K562 (cell line): ENCODE results near the gene RASSF7. TPM values are rescaled to one million over a fixed set of nuclear protein-coding genes. Genes with fewer than 3 reads are reported as not detected.
"Not testable (repeated sequence)": the region's sequence is repeated elsewhere in the genome, so short reads cannot be mapped to it uniquely, and the experiment has no call there.

ENCODE experiments used
- ARID1B ChIP-seq: fragments of 450-650 bp; IDR thresholded peaks from 2 replicates; pipeline ENCODE4 v1.6.1; 2016; ENCODE audit warnings: antibody characterized with exemption, mild to moderate bottlenecking, inconsistent platforms
- C11orf30 ChIP-seq: fragments of 450-650 bp; IDR thresholded peaks from 2 replicates; pipeline ENCODE4 v1.6.1; 2016; ENCODE audit warnings: low read depth, mild to moderate bottlenecking
- MAZ ChIP-seq, 2 experiments: fragments of 450-650 bp in 1 of 2; sonication (generic) in 1 of 2; formaldehyde crosslinking; IDR thresholded peaks in 1 of 2; conservative IDR thresholded peaks in 1 of 2; 2 replicates each; pipeline versions ENCODE4 v1.4.0 to v1.5.0; 2020; ENCODE audit warnings: mild to moderate bottlenecking in 1 of 2, missing genetic modification reagents in 1 of 2
- MECOM ChIP-seq: fragments of 250-450 bp; sonication (Bioruptor Pico); IDR thresholded peaks from 2 replicates; pipeline ENCODE4 v1.8.0; 2022; ENCODE audit warnings: inconsistent platforms
- ZNF316 ChIP-seq: fragments of 450-650 bp; IDR thresholded peaks from 2 replicates; pipeline ENCODE4 v1.6.1; 2016
- polyA plus RNA-seq, 8 experiments: library from polyadenylated mRNA; depleted of rRNA in 4 of 8; stranded (reverse) in 5 of 8; unstranded in 3 of 8; fragments of >200 nt; fragmentation: Nextera tagmentation in 2 of 8; fragmentation: Illumina TruSeq in 1 of 8; extraction: Ambion mirVana in 2 of 8; extraction: Trizol in 1 of 8; gene quantifications; 2 replicates each; pipeline versions ENCODE4 v1.2.1 to v1.2.3, GENCODE V29; 2011 to 2014; ENCODE audit warnings: inconsistent platforms in 1 of 8, missing spikeins in 1 of 8
- total RNA-seq, 7 experiments: library from RNA; depleted of rRNA in 6 of 7; stranded (reverse); fragments of >200 nt in 6 of 7; fragmentation: Illumina TruSeq in 2 of 7; extraction: Trizol in 2 of 7; gene quantifications; 2 replicates each; pipeline versions ENCODE4 v1.2.1 to v1.2.3, GENCODE V29; 2011 to 2021; ENCODE audit warnings: low replicate concordance in 1 of 7
- TF ChIP-seq, protein P1 (sequence below), 2 experiments: fragments of 450-650 bp; formaldehyde crosslinking in 1 of 2; IDR thresholded peaks; 2 replicates each; pipeline versions ENCODE4 v1.4.0 to v1.6.1; 2014 to 2020; ENCODE audit warnings: mild to moderate bottlenecking in 2 of 2, borderline replicate concordance in 1 of 2, low read depth in 1 of 2
- TF ChIP-seq, protein P2 (sequence below): fragments of 450-650 bp; IDR thresholded peaks from 2 replicates; pipeline ENCODE4 v1.6.1; 2016; ENCODE audit warnings: mild to moderate bottlenecking, moderate library complexity

The RASSF7 gene
- total and polyA plus RNA-seq, 9 of the 15 experiments (the other 6 are each of a cell fraction or from before 2014, with no cell fraction given) = 0.41 to 45.2 (median 18.6) TPM

DNA sequence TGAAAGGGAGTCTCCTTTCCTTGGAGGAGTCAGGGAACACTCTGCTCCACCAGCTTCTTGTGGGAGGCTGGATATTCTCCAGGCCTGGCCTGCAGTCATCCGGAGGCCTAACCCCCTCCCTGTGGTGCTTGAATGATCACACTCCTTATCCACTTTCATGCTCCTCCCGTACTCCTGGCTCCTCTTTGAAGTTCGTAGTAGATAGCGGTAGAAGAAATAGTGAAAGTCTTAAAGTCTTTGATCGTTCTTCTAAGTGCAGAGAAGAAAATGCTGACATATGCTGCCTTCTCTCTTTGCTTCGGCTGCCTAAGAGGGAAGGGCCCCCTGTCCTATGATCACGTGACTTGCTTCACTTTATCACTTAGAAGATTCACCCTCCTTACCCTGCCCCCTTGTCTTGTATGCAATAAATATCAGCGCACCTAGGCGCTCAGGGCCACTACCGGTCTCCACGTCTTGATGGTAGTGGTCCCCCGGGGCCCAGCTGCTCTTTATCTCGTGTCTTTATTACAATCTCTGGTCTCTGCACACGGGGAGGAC is 13.3 kb downstream of the RASSF7 start (continued):
- TF ChIP-seq, protein P1, sequence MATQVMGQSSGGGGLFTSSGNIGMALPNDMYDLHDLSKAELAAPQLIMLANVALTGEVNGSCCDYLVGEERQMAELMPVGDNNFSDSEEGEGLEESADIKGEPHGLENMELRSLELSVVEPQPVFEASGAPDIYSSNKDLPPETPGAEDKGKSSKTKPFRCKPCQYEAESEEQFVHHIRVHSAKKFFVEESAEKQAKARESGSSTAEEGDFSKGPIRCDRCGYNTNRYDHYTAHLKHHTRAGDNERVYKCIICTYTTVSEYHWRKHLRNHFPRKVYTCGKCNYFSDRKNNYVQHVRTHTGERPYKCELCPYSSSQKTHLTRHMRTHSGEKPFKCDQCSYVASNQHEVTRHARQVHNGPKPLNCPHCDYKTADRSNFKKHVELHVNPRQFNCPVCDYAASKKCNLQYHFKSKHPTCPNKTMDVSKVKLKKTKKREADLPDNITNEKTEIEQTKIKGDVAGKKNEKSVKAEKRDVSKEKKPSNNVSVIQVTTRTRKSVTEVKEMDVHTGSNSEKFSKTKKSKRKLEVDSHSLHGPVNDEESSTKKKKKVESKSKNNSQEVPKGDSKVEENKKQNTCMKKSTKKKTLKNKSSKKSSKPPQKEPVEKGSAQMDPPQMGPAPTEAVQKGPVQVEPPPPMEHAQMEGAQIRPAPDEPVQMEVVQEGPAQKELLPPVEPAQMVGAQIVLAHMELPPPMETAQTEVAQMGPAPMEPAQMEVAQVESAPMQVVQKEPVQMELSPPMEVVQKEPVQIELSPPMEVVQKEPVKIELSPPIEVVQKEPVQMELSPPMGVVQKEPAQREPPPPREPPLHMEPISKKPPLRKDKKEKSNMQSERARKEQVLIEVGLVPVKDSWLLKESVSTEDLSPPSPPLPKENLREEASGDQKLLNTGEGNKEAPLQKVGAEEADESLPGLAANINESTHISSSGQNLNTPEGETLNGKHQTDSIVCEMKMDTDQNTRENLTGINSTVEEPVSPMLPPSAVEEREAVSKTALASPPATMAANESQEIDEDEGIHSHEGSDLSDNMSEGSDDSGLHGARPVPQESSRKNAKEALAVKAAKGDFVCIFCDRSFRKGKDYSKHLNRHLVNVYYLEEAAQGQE (IDR thresholded peaks at IDR 0.05; ENCODE audit: borderline replicate concordance) = peak; percentile 56
- TF ChIP-seq, protein P1 (CRISPR knock-in tag; IDR thresholded peaks at IDR 0.05; ENCODE audit: low read depth) = not testable (repeated sequence)
- TF ChIP-seq MAZ (CRISPR knock-in tag; conservative IDR thresholded peaks at IDR 0.05 in 1 of 2, IDR thresholded peaks at IDR 0.05 in 1 of 2) (0 out of 4 replicates have a peak, but pooled peaks of 1 of the 2 experiments have one; percentile 10), MECOM (peak; percentile 76), C11orf30 (peak; percentile 83), ARID1B (peak; percentile 10; the same call in 1 of the 2 replicates), ZNF316 (peak; percentile 91)
- TF ChIP-seq, protein P2, sequence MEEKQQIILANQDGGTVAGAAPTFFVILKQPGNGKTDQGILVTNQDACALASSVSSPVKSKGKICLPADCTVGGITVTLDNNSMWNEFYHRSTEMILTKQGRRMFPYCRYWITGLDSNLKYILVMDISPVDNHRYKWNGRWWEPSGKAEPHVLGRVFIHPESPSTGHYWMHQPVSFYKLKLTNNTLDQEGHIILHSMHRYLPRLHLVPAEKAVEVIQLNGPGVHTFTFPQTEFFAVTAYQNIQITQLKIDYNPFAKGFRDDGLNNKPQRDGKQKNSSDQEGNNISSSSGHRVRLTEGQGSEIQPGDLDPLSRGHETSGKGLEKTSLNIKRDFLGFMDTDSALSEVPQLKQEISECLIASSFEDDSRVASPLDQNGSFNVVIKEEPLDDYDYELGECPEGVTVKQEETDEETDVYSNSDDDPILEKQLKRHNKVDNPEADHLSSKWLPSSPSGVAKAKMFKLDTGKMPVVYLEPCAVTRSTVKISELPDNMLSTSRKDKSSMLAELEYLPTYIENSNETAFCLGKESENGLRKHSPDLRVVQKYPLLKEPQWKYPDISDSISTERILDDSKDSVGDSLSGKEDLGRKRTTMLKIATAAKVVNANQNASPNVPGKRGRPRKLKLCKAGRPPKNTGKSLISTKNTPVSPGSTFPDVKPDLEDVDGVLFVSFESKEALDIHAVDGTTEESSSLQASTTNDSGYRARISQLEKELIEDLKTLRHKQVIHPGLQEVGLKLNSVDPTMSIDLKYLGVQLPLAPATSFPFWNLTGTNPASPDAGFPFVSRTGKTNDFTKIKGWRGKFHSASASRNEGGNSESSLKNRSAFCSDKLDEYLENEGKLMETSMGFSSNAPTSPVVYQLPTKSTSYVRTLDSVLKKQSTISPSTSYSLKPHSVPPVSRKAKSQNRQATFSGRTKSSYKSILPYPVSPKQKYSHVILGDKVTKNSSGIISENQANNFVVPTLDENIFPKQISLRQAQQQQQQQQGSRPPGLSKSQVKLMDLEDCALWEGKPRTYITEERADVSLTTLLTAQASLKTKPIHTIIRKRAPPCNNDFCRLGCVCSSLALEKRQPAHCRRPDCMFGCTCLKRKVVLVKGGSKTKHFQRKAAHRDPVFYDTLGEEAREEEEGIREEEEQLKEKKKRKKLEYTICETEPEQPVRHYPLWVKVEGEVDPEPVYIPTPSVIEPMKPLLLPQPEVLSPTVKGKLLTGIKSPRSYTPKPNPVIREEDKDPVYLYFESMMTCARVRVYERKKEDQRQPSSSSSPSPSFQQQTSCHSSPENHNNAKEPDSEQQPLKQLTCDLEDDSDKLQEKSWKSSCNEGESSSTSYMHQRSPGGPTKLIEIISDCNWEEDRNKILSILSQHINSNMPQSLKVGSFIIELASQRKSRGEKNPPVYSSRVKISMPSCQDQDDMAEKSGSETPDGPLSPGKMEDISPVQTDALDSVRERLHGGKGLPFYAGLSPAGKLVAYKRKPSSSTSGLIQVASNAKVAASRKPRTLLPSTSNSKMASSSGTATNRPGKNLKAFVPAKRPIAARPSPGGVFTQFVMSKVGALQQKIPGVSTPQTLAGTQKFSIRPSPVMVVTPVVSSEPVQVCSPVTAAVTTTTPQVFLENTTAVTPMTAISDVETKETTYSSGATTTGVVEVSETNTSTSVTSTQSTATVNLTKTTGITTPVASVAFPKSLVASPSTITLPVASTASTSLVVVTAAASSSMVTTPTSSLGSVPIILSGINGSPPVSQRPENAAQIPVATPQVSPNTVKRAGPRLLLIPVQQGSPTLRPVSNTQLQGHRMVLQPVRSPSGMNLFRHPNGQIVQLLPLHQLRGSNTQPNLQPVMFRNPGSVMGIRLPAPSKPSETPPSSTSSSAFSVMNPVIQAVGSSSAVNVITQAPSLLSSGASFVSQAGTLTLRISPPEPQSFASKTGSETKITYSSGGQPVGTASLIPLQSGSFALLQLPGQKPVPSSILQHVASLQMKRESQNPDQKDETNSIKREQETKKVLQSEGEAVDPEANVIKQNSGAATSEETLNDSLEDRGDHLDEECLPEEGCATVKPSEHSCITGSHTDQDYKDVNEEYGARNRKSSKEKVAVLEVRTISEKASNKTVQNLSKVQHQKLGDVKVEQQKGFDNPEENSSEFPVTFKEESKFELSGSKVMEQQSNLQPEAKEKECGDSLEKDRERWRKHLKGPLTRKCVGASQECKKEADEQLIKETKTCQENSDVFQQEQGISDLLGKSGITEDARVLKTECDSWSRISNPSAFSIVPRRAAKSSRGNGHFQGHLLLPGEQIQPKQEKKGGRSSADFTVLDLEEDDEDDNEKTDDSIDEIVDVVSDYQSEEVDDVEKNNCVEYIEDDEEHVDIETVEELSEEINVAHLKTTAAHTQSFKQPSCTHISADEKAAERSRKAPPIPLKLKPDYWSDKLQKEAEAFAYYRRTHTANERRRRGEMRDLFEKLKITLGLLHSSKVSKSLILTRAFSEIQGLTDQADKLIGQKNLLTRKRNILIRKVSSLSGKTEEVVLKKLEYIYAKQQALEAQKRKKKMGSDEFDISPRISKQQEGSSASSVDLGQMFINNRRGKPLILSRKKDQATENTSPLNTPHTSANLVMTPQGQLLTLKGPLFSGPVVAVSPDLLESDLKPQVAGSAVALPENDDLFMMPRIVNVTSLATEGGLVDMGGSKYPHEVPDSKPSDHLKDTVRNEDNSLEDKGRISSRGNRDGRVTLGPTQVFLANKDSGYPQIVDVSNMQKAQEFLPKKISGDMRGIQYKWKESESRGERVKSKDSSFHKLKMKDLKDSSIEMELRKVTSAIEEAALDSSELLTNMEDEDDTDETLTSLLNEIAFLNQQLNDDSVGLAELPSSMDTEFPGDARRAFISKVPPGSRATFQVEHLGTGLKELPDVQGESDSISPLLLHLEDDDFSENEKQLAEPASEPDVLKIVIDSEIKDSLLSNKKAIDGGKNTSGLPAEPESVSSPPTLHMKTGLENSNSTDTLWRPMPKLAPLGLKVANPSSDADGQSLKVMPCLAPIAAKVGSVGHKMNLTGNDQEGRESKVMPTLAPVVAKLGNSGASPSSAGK = peak; percentile 58
